K562 (cell line): ENCODE measurements around the gene NDUFAF3. TPM values are rescaled to one million over a fixed set of nuclear protein-coding genes. Genes with fewer than 3 reads are reported as not detected.

Experiments used
- ARID4B ChIP-seq: sonication (generic); formaldehyde crosslinking; IDR thresholded peaks from 2 replicates; pipeline ENCODE4 v1.8.0; 2022; ENCODE audit warnings: mild to moderate bottlenecking, missing genetic modification reagents
- EZH2 ChIP-seq: IDR thresholded peaks from 2 replicates; pipeline ENCODE4 v1.6.1; 2012; ENCODE audit warnings: low read depth, mild to moderate bottlenecking, inconsistent platforms, low read length, borderline replicate concordance
- GATAD2A ChIP-seq: fragments of 450-650 bp; IDR thresholded peaks from 2 replicates; pipeline ENCODE4 v1.6.1; 2017
- MEF2D ChIP-seq: conservative IDR thresholded peaks from 2 replicates; pipeline ENCODE4 v1.6.1; 2016; ENCODE audit warnings: low read depth, missing genetic modification characterization, missing compliant biosample characterization
- MTA1 ChIP-seq: fragments of 450-650 bp; IDR thresholded peaks from 2 replicates; pipeline ENCODE4 v1.6.1; 2017; ENCODE audit warnings: borderline replicate concordance
- NCOA6 ChIP-seq: fragments of 450-650 bp; IDR thresholded peaks from 2 replicates; pipeline ENCODE4 v1.6.1; 2017; ENCODE audit warnings: mild to moderate bottlenecking
- NR2C2 ChIP-seq, 2 experiments: fragments of 200-800 bp in 1 of 2; sonication (Bioruptor generic) in 1 of 2; sonication (generic) in 1 of 2; formaldehyde crosslinking in 1 of 2; IDR thresholded peaks; 2 replicates each; pipeline versions ENCODE4 v1.6.1 to v1.8.0; 2016 to 2022; ENCODE audit warnings: mild to moderate bottlenecking in 1 of 2, missing compliant biosample characterization in 1 of 2, missing genetic modification characterization in 1 of 2, missing genetic modification reagents in 1 of 2
- PHTF2 ChIP-seq: fragments of 250-450 bp; sonication (Bioruptor Pico); IDR thresholded peaks from 2 replicates; pipeline ENCODE4 v1.5.0; 2021; ENCODE audit warnings: mild to moderate bottlenecking
- POLR2B ChIP-seq: fragments of 450-650 bp; IDR thresholded peaks from 2 replicates; pipeline ENCODE4 v1.6.1; 2018; ENCODE audit warnings: low read depth; ENCODE audit not compliant: partially characterized antibody
- POLR3A ChIP-seq: IDR thresholded peaks from 2 replicates; pipeline ENCODE4 v1.6.1; 2011; ENCODE audit warnings: borderline replicate concordance, mild to moderate bottlenecking, moderate library complexity; ENCODE audit not compliant: insufficient read length, insufficient read depth; ENCODE audit errors: extremely low read depth
- SETDB1 ChIP-seq: IDR thresholded peaks from one replicate; pipeline ENCODE4 v1.6.1; 2012; ENCODE audit warnings: low read length, control low read depth, inconsistent platforms
- SIX5 ChIP-seq, 2 experiments: IDR thresholded peaks; 2 replicates each; pipeline ENCODE4 v1.6.1; 2011; ENCODE audit warnings: low read length in 2 of 2, borderline replicate concordance in 1 of 2, low read depth in 1 of 2, mild to moderate bottlenecking in 1 of 2, moderate library complexity in 1 of 2; ENCODE audit not compliant: insufficient read depth in 1 of 2
- SUPT5H ChIP-seq: fragments of 450-650 bp; IDR thresholded peaks from 2 replicates; pipeline ENCODE4 v1.6.1; 2016
- TCF7L2 ChIP-seq: fragments of 150-350 bp; IDR thresholded peaks from 2 replicates; pipeline ENCODE4 v1.6.1; 2016; ENCODE audit warnings: low read depth, mild to moderate bottlenecking, low read length, moderate library complexity
- ZBTB1 ChIP-seq: sonication (generic); formaldehyde crosslinking; IDR thresholded peaks from 2 replicates; pipeline ENCODE4 v1.8.1; 2023; ENCODE audit warnings: missing genetic modification reagents, low read depth, mild to moderate bottlenecking, borderline replicate concordance
- ZNF217 ChIP-seq: sonication (generic); formaldehyde crosslinking; IDR thresholded peaks from 2 replicates; pipeline ENCODE4 v1.8.0; 2022; ENCODE audit warnings: mild to moderate bottlenecking, missing genetic modification reagents
- ZNF764 ChIP-seq: fragments of 250-450 bp; sonication (Bioruptor Pico); IDR thresholded peaks from 2 replicates; pipeline ENCODE4 v1.4.0; 2020; ENCODE audit warnings: low read depth, mild to moderate bottlenecking, moderate library complexity
- polyA plus RNA-seq, 8 experiments: library from polyadenylated mRNA; depleted of rRNA in 4 of 8; stranded (reverse) in 5 of 8; unstranded in 3 of 8; fragments of >200 nt; fragmentation: Nextera tagmentation in 2 of 8; fragmentation: Illumina TruSeq in 1 of 8; extraction: Ambion mirVana in 2 of 8; extraction: Trizol in 1 of 8; gene quantifications; 2 replicates each; pipeline versions ENCODE4 v1.2.1 to v1.2.3, GENCODE V29; 2011 to 2014; ENCODE audit warnings: inconsistent platforms in 1 of 8, missing spikeins in 1 of 8
- total RNA-seq, 7 experiments: library from RNA; depleted of rRNA in 6 of 7; stranded (reverse); fragments of >200 nt in 6 of 7; fragmentation: Illumina TruSeq in 2 of 7; extraction: Trizol in 2 of 7; gene quantifications; 2 replicates each; pipeline versions ENCODE4 v1.2.1 to v1.2.3, GENCODE V29; 2011 to 2021; ENCODE audit warnings: low replicate concordance in 1 of 7

The NDUFAF3 gene
- total and polyA plus RNA-seq, 9 of the 15 experiments (the other 6 are each of a cell fraction or from before 2014, with no cell fraction given) = 17.0 to 127 (median 36.3) TPM

GRCh38 chr3:49023775-49024174 lies 1.9 kb downstream of the NDUFAF3 start (continued):
- no peak for TF ChIP-seq ARID4B
- TF ChIP-seq GATAD2A = no peak
- TF ChIP-seq PHTF2 = no peak
- TF ChIP-seq POLR2B = peak; percentile 28
- no peak for TF ChIP-seq TCF7L2
- no peak for TF ChIP-seq EZH2
- no peak for TF ChIP-seq POLR3A
- TF ChIP-seq ZNF764 (CRISPR knock-in tag) = no peak
- no peak for TF ChIP-seq NCOA6
- no peak for TF ChIP-seq MEF2D
- TF ChIP-seq SIX5 (IDR thresholded peaks at IDR 0.05; ENCODE audit: borderline replicate concordance in 1 of 2, insufficient read depth in 1 of 2, low read depth in 1 of 2, low read length in 2 of 2) = no peak
- TF ChIP-seq NR2C2 (CRISPR knock-in tag; IDR thresholded peaks at IDR 0.05) = no peak
- TF ChIP-seq NR2C2 (tag; IDR thresholded peaks at IDR 0.05) = no peak
- peak; percentile 10; the same call in 1 of the 2 replicates for TF ChIP-seq SUPT5H
- TF ChIP-seq SETDB1 = no peak
- no peak for TF ChIP-seq MTA1
- no peak for TF ChIP-seq ZBTB1 (CRISPR knock-in tag)
- no peak for TF ChIP-seq ZNF217
- TF ChIP-seq, all 486 proteins: peak for 4
